HG03175 (cell line): Measurements from ENCODE around the gene UGT1A4.

ENCODE experiments used
- ATAC-seq: cut with Tn5 transposase; IDR thresholded peaks from one replicate; pipeline ENCODE4 v1.9.1; 2021; ENCODE audit warnings: mild to moderate bottlenecking, moderate library complexity; ENCODE audit not compliant: unreplicated experiment

UGT1A4 gene

DNA sequence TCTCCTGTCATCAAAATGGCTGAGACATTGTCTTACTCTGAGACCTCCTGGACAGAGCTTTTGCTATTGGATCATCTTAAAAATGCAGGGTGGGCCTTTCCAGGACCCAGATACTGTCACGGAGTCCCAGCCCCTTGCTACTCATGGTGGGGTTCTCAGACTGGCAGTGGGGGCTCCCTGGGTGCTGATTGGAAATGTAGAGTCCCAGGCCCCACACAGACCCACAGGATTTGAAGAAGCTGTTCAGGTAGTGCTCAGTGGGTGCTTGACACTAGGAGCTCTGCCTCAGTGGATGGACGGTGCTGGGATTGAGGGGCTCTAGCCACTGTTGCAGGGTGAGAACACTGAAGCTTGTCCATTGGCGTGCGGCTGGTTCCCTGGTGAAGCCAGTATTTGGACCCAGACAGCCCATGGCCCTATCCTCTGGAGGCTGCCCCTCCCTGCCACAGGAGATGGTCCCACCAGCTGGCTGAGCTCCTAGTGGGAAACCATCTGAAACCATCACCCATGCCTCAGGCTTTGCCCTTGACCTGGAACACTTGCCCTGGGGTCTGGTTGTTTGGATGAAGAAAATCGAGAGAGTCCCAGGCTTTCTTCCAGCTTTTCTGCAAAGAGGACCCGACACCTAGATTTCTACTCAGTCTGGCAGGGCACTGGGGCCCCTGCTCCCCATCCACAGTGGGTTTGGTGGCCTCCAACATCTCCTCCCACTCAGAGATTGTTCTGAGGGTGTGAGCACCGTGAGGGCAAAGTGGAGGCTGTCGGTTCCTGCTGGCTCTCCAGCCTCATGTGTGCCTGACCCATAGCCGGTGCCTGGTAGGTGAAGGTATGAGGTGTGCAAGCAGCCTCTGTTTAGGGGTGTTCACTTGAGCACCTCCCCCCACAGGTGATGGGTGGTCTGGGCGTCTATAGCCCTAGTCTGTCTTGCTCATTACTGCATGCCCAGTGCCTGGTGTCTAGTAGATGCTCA is 89.7 kb downstream of the UGT1A4 start:
- no peak for ATAC-seq

DNA sequence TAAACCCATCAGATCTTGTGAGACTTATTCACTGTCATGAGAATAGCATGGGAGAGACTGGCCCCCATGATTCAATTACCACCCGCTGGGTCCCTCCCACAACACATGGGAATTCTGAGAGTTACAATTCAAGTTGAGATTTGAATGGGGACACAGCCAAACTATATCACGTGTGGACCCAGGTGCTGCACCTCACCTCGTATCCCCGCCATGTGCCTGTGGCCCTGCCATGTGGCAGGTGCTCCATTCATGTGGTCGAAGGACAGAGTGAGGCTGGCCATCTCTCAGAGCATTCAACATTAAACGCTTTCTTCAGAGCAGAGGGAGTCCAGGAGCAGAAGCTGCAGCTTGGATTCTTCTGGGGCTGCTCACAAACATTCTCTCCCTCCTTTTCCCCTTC is 91.8 kb downstream of the UGT1A4 start:
- ATAC-seq, result no peak

DNA sequence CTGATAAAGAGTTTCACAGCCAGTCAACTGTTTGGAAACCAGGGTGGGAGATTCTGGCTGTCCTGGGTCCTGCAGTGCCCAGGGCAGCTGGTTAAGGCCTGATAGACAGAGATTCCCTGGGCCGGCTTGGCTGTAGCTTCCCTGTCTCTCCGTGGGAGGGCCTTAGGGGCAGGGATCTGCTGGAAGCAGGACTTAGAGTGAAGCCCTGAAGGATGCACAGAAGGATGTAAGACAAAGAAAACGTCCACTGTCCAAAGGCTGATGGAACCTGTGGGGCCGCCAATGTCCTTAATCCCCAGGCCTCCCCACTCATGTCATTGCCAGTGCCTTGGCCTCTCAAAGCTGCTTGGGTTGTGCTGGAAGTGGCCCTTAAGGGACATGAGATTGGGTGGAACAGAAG is 92.6 kb downstream of the UGT1A4 start:
- no peak for ATAC-seq

DNA sequence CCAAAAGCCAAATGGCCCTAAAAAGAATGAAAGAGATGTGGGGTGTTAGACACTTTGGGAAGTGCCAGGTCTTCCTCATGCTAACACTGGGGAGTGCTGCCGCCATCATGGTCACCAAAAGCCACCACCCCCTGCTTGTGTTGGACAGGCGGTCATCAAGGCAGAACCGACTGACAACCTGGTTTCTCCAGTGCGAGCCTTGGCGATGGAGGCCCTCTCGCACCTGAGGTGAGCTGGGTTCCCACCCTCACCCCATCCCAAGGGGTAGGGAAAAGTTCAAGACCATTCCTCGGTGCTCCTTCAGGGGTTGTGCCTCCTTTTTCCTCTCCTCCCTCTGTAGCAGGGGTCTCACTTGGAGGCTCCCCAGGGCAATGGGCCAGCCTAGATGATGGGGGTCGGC is 93.2 kb downstream of the UGT1A4 start:
- ATAC-seq, result no peak

DNA sequence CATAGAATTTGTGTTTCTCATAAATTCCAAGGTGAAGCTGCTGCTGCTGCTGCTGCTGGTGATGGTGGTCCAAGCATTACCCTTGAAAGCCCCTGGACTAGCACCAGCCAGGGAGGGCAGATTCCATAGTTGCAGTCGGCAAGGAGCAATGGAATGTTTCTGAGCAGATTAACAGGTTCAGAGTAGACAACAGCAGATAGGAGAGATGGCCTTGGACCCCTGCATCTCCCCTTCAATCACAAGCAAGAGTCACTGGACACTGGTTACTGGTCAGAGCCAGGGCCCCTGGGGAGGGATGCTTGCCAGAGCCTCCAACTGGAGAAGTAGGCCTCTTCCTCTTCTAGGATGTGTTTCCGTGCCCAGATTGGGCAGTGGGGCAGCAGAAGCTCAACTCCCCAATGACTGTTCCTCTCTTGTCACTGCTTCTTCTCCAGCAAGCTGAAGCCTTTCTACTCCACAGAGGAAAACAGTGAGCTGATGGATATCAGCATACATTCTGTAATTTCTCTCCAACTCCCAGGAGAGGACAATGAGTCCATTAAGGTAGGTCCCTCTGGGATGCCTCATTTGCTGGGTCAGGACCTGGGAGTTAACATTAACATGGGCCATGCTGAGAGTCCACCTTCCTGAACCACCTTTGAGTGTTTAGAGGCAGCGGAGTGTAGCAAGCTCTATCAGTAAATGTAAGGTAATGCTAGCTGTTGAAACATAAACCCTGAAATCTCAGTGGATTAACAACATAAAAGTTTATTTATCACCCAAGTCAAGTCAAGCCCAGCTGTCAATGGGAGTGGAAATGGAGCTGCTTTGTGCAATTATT is 94.9 kb downstream of the UGT1A4 start:
- ATAC-seq, result no peak

DNA sequence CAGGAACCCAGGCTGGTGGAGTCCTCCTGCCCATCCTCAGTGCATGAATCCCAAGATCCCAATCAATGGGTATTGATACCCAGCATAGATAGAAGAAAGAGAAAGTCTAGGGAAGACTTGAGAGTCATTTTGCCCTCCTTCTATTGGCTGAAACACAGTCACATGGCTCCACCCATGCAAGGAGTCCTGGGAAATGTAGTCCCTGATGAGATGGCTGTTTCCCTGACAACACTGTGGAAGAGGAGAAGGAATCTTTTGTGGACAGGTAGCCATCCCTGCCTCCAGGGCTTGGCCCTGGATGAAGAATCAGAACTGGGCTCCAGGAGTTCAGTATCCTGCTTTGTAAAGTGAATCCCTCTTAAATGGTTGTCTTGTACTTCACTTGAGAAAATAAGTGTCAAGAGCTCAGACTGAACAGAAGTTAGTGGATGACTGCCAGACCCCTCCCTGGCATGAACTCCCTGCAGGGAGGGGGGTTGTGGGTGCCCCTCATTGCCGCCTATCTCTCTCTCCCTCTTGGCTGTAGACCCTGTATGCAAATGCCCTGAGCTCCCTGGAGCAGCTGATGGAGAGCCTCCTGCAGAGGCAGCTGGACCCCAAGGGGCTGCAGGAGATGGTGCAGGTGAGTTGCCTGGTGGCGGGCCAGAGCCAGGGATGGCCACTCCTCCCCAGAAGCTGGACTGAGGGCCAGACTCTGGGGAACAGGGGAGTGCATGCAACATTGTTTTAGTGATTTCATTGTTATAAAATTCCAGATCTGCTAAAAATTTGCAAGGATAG is 95.7 kb downstream of the UGT1A4 start:
- no peak for ATAC-seq

DNA sequence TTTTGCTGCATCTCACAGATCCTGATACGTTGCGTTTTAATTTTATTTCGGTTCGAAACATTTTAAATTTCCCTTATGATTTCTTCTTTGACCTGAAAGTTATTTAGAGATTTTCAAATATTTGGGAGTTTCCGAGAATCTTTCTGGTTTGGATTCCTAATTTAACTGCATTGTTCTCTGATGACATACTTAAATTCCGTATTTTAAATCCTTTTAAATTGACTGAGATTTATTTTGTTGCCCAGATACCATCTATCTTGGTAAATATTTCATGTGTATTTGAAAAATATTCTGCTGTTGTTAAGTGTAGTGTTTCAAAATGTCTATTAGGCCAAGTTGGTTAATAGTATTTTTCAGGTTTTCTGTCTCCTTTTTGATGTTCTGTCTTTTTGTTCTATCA is 97.3 kb downstream of the UGT1A4 start:
- no peak for ATAC-seq

DNA sequence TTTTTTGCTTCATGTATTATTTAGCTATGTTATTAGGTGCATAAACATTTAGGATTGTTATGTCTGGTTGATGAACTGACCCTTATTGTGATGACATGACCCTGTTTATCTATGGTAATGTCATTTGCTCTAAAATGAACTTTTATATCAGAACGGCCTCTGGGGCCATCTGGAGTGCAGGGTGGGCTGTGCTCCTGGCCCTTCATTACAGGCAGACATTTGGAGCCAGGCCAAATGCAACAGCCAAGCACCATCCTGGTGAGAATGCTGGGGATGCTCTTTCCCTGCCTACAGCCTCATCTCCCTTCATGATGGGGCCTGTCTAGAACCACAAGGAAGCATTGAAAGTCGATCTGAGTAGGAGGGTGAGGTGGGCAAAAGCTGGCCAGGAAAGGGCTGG is 97.8 kb downstream of the UGT1A4 start:
- ATAC-seq, result no peak

DNA sequence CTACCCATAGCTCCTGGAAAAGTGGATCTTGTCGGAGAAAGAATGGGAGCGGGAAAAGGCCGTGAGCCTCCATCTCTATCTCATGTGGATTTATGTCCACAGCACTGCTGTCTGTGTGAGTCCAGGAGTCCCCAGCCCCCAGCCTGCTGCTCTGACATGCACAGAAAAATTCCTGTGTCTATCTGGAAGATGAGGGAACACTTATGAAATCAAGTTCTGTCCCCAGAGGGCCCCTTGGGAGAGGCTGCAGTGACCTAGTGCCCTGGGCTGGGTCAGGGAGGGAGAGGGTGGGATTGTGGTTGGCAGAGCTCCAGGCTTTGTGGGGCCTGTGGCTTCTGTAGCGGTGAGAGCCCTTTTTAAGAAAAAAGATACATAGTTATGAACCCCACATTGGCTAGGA is 98.2 kb downstream of the UGT1A4 start:
- no peak for ATAC-seq

DNA sequence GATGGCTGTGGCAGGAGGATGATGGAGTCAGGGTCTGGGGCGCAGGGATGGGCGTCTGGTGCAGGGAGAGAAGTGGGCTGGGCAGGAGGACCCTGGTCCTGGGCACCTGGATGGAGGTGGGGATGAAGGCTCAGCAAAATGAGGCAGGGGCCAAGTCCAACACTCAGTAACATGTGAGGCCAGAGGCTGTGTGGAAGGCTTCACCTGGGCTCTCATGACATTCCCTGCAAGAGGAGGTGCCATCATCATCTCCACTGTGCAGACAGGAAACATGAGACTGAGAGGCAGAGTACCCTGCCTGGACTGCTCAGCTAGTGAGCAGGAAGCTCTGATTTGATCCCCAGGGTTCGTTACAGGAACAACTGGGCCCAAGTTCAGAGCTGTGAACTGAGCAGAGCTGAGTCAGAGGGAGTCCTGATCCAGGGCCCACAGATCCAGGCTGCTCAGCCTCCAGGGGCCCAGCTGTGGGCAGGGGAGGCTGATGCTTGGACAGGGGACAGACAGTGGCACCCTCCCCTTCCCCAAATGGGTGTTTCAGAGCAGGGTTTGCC is 98.9 kb downstream of the UGT1A4 start:
- no peak for ATAC-seq

DNA sequence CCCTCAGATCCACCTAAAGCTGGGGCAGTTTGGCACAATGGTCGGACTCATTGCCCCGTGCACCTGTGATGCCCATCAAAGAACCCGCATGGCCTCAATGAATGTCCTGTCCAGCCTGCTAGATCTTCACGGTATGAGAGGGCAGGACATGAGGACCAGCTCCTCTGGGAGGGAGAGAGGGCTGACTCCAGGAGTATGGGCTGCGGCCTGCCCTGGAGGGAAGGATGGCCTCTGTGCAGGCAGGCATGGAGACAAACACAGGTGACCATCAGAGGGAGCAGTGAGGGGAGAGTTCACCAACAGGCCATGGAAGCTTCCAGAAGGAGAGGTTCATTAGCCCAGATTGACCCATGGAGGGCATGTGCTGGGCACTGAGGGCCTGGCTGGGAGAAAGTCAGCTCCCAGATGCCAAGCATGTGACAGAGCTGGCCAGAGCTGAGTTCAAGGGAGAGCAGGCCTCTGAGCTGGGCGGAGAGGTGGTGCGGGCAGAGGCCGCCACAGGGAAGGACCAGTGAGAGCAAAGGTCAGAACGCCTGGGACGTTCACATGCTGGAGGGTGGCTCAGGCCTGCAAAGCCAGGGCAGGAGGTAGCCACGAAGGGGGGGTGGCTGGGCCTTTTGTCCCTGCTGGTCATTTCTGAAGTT is 99.6 kb downstream of the UGT1A4 start:
- ATAC-seq, result no peak

DNA sequence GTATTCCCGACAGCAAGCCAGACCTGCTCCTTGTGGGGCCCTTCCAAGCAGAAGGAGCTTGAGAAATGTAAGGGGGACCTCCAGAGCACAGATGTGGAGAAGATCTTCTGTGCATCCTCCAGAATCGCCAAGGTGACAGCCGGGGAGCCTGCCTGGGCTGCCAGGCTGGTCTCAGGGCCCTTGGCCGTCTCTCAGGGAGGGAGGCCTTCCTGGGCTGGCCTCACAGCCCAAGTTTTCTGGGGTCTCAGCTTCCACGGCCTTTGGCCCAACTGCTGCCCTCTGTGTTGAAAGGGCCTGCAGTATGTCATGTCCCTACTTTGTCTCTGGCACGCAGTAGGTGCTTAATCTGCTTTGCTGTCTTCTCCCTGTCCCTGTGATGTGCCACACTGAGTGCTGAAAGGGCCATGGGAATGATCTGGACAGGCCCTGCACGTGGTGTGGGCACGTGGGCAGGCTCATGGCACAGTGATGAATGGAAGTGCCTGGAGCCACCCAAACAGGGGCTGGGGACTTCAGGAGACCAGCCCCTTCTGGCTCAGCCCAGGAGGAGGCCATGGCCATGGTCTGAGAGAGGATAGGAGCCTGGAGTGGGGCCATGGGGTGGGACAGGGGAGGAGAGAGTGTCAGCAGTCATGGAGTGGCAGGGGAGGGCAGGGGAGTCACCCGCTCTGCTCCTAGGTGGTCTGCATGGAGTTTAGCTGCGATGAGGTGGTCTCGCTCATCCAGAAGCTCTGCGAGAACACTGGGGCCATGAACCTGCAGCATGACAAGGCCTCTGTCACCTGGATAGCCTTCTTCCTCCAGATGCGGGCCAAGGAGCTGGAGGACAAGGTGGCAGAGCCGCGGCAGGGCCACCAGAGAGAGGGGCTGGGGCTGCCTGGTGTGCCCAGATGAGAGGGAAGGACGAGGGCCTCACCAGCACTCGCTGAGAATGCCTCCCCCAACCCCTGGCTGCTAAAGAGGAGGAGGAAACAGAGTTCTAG is 100.4 kb downstream of the UGT1A4 start:
- no peak for ATAC-seq

DNA sequence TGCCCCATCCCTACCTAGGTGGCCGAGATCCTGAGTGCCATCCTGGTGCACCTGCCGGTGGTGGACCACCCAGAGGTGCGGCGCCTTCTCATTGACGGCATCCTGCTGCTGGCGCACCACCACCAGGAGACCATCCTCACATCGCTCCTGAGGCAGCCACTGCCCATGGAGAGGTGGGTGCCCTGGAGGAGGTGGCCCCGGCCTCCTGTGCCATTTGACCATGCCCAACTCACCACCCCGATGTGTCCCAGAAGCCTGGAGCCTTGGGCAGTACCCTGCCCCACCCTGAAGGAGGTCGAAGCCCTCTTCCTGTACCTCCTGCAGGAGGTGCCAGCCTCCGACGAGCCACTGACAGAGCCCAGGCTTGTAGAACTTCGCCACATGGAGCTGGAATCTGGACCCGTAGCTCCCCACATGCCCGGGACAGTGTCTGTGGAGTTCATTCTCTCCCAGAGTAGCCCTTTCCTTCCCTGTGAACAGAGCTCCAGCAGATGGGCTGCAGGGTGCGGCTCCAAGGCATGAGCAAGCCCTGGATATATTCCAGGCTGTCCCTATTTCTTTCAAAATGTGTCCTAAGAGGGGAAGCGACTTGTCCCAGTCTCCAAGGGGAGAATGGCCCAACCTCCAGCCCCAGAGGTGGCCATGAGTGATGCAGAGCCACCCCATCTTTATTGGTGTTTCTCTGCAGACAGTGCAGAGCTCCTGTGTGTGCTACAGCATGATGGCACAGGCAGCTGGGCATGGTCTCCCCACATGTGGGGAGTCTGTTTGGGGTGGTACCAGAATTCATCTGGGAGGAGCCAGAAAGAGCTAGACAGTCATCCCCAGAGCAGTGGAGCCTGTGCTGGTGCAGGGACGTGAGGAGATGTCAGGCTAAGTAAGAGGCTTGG is 101.6 kb downstream of the UGT1A4 start:
- ATAC-seq, result no peak

DNA sequence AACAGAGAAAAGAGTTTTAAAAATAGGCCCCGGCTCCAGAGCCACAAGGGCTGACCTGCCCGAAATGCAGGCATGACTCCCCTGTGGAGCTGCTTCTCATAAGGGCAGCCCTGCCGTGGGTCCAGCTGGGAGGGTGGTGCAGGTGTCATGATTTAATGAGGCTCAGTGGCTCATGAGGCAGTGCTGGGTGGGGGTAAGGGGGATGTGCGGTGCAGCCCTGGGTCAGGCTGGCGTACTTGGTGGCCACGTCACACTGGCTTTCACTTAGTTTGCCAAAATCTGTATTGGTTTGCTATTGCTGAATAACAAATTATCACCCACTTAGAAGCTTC is 102.2 kb downstream of the UGT1A4 start:
- no peak for ATAC-seq

DNA sequence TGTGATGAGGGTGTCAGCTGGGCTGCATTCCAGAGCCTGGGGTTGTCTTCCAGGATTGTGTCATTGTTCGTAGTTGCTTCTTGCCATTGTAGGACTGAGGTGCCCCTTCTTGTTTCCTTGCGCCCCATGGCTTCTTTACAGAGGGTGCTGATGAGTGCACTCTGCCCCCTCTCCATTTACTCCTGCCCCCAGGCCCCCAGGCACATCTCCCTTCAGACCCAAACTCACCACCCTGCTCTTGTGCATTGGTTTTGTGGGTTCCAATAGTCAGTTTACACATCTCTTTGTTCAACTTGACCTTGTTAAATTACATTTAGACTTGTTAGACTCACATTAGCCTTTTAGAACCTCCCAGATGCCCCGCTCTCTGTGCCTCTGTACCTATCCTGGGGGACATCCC is 102.7 kb downstream of the UGT1A4 start:
- no peak for ATAC-seq

DNA sequence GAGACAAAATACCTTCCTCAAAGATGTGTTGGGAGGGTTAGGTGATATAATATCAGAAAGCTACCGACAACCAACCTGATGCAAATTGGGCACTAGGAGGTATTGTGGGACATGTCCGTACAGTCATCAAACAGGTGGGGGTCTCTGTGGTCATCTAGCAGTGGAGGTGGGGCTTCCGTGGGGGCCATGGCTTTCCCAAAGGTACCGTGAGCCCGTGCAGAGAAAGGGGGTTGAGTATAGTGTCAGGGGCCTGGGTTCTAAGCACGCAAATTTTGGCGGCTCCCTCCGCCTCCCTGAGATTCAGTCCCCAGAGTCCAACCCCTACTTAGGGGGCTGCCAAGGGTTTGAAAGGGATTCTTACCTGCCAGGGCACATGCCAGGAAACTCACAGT is 103.2 kb downstream of the UGT1A4 start:
- no peak for ATAC-seq

DNA sequence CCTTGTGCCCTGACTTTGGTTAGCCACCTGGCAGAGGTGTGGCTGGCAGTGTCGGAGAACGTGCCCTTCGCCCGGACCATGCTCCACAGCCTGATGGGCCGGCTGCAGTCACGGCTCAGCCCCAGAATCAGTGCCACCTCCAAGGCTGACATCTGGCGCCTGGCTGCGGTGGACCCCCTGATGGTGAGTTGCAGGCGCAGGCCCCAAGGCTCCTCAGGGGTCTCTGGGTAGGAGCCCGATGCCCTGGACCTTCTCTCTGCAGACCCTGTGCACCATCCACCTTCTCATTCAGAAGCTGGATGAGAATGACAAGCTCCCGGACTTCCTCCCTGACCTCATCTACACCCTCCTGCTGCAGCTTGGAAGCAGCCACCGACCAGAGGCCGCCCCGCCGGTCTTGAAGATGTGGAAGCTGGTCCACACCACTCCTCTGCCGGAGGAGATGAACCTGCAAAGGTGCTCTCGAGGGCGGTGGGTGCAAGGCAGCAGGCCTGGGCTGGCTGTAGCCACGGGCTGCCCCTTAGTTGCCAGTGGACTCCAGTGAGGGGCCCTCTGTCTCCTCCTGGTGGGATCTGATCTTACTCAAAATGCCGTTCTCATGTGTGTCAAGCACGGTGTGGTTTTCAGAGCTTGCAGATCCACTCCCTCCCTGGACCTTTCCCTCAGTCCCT is 103.7 kb downstream of the UGT1A4 start:
- ATAC-seq, result no peak
